ENCODE measurements around the gene PFKFB2.

PFKFB2 gene

GRCh38 chr1:207052911-207053769 lies at the start of gene PFKFB2:
Gene PFKFB2, plus strand, starts transcription at chr1:207053275. Its CDS starts 1,443 bp downstream, at chr1:207054718.
- DNase-seq, result peak; percentile 100

GRCh38 chr1:207004931-207005830 lies 47.9 kb upstream of the PFKFB2 start:
- DNase-seq, result peak; percentile 88

- DNase-seq, result no peak
These were observed 47.0 kb upstream of the PFKFB2 start for GRCh38 chr1:207006083-207006482.

GRCh38 chr1:207006914-207007313 lies 46.2 kb upstream of the PFKFB2 start:
- DNase-seq, result no peak

GRCh38 chr1:207007352-207008033 lies 45.6 kb upstream of the PFKFB2 start:
- peak; percentile 80 for DNase-seq

- no peak for DNase-seq
These were observed 43.8 kb upstream of the PFKFB2 start for GRCh38 chr1:207009182-207009850.

- no peak for DNase-seq
These were observed 43.1 kb upstream of the PFKFB2 start for GRCh38 chr1:207009945-207010344.

- no peak for DNase-seq
These were observed 42.3 kb upstream of the PFKFB2 start for GRCh38 chr1:207010726-207011125.

GRCh38 chr1:207013321-207014085 lies 39.6 kb upstream of the PFKFB2 start:
- no peak for DNase-seq

- no peak for DNase-seq
These were observed 38.3 kb upstream of the PFKFB2 start for GRCh38 chr1:207014728-207015127.

GRCh38 chr1:207015791-207016190 lies 37.3 kb upstream of the PFKFB2 start:
- no peak for DNase-seq

GRCh38 chr1:207017615-207018559 lies 35.2 kb upstream of the PFKFB2 start:
- DNase-seq, result no peak

- DNase-seq, result no peak
These were observed 34.4 kb upstream of the PFKFB2 start for GRCh38 chr1:207018707-207019106.

GRCh38 chr1:207019161-207019560 lies 33.9 kb upstream of the PFKFB2 start:
- no peak for DNase-seq

- no peak for DNase-seq
These were observed 33.4 kb upstream of the PFKFB2 start for GRCh38 chr1:207019661-207020060.

- DNase-seq, result no peak
These were observed 32.9 kb upstream of the PFKFB2 start for GRCh38 chr1:207020065-207020708.

GRCh38 chr1:207020709-207021107 lies 32.4 kb upstream of the PFKFB2 start:
- DNase-seq, result no peak

- no peak for DNase-seq
These were observed 31.8 kb upstream of the PFKFB2 start for GRCh38 chr1:207021139-207021861.

- no peak for DNase-seq
These were observed 31.0 kb upstream of the PFKFB2 start for GRCh38 chr1:207021876-207022596.
